Gastrocnemius medialis (tissue), 4 donors: ENCODE measurements around the gene CARD9.

ENCODE experiments used
- CTCF ChIP-seq, 5 experiments: fragments of 450-650 bp in 3 of 5; fragments of 200-600 bp in 2 of 5; sonication (generic) in 2 of 5; IDR thresholded peaks in 4 of 5; conservative IDR thresholded peaks in 1 of 5; 1 replicate in 4 of 5; 2 replicates in 1 of 5; pipeline ENCODE4 v1.5.1; 2016 to 2019; ENCODE audit warnings: antibody characterized with exemption in 5 of 5, mild to moderate bottlenecking in 3 of 5, moderate library complexity in 3 of 5
- POLR2A ChIP-seq, 2 donors: fragments of 450-650 bp; IDR thresholded peaks; one replicate each; pipeline ENCODE4 v1.6.1; 2017; ENCODE audit warnings: antibody characterized with exemption in 2 of 2, mild to moderate bottlenecking in 2 of 2, moderate library complexity in 2 of 2

DNA sequence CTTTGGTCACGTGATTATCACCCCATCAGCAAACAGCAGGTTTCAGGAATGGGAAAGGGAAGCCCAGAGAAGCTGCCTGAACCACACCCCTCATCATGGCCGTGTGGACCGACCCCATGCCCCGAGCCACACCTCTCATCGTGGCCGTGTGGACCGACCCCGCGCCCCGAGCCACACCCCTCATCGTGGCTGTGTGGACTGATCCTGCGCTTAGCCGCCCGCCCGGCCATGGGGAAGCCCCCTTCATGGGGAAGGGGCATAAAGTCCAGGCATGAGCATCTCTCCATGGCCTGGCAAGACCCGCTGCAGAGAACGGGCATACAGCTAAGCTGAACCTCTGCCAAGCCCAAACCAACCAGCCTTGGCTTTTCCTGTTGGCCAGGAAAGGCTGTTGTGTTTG is 20.1 kb upstream of the CARD9 start:
- TF ChIP-seq POLR2A (IDR thresholded peaks at IDR 0.05), result no peak
- TF ChIP-seq CTCF (IDR thresholded peaks at IDR 0.05 in 4 of 5, conservative IDR thresholded peaks at IDR 0.05 in 1 of 5), result no peak
